Fibroblast of skin of right quadriceps (primary cell): ENCODE data around the gene MANEA.
A peak's percentile ranks its signal among the peaks of the same experiment; 100 is the strongest.
"Not testable (repeated sequence)": the region's sequence is repeated elsewhere in the genome, so short reads cannot be mapped to it uniquely, and the experiment has no call there.

Experiments
- DNase-seq: peaks from one replicate; pipeline ENCODE4 v3.0.0-alpha.2; 2013

Gene MANEA, protein sequence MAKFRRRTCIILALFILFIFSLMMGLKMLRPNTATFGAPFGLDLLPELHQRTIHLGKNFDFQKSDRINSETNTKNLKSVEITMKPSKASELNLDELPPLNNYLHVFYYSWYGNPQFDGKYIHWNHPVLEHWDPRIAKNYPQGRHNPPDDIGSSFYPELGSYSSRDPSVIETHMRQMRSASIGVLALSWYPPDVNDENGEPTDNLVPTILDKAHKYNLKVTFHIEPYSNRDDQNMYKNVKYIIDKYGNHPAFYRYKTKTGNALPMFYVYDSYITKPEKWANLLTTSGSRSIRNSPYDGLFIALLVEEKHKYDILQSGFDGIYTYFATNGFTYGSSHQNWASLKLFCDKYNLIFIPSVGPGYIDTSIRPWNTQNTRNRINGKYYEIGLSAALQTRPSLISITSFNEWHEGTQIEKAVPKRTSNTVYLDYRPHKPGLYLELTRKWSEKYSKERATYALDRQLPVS

DNA sequence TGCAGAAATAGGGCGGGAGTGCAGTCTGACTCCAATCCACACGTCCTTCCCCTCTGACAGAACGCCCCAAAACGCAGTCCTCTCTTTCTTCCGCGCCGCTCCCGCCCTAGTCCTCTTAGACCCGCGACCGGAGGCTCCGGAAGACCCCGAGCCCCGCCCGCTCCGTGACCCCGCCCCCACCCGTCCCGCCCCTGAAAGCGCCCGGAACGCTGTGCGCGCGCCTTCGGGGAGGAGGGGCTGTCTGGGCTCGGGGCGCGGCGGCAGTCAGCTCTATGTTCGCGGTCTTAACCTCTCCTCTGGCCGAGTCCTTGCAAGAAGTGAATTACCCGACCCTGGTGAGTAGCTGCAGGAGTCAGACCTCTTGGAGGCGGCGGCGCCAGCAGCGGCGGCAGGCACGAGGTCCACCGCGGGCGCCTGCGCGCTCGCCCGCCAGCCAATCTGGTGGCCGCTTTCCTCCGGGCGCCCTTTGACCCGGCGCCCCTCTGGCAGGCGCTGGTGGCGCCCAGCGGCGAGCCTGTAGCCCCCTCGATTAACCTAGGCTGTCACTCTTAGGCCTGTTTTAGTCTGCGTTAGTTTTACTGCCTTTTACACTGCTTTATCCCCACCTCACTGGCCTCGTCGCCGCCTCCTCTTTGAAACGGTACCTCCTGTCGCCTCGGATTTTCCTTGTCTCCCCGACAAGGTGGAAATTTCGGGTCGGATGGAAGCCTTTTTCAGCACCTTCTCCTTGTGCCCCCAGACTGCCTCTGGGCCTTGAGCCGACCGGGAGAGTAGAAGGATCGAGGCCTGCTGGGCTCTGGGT lies at the start of gene MANEA:
Gene MANEA (plus strand): TSS at position 232 of the 802 bp plus-strand sequence. CDS start 8,905 bp downstream, outside the sequence.
- peak; percentile 86 for DNase-seq

DNA sequence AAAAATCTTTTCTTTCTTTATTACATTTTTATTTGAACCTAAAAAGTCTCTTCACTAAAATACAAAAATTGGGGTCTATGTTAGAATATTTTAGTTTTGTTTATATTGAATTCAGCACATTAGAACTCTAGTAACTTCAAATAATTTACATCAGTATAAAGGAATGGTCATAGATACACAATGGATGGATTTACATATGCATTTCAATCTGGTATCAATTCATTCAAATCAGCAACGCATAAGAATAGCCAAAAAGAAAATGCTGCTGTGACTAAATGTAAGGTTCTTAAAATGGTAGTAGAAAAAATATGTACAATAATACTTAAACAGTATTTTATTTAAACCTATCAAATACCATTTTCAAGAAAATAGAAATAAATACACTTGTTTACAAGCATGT lies 47.6 kb upstream of the MANEA start:
- DNase-seq = no peak

DNA sequence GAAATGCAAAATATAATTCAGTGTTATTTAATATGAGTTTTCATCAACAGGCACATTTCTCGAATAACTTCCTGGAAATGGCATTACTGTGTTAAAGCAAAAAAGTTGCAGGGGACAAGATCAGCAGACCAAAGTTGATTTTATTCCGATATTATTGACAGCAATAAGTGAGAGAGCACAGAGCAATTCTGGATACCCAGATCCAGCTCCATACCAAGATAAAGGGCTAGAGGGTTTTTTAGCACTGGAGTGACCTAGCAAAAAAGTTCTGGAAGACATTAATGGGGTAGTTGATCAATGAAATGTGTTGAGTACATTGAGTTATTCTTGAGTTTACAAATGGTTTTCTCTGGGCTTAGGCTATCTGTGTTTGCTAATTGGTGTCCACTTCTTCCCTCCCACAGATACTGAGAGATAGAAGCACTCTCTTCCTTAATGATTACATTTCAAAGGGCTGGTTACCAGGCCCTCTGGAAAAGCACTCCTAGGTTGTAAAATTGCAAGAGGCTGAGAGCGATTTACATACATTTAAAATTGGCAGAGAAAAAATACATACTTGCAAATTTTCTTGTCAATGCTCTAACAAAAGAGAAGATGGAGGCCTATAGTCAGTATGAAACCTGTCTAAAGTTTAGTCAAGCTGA lies 47.0 kb upstream of the MANEA start:
- DNase-seq = no peak

DNA sequence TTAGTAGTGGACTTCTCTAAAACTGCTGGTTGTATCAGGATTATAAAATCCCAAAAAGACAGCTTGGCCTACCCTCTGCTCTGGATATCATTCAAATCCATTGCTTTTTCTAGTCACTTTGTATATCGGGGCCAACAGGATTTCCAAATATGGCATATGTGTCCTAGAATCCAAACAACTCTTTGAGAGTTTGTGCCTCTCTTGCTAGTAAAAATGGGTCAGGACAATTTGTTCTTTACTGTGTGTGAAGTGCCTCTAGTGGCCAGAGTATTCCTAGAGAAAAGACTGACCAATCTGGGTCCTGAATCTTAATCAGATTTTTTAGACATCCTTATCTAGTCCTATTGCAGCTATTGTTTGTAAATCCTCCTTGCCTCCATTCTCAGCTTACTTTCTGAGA lies 33.5 kb upstream of the MANEA start:
- no peak for DNase-seq

DNA sequence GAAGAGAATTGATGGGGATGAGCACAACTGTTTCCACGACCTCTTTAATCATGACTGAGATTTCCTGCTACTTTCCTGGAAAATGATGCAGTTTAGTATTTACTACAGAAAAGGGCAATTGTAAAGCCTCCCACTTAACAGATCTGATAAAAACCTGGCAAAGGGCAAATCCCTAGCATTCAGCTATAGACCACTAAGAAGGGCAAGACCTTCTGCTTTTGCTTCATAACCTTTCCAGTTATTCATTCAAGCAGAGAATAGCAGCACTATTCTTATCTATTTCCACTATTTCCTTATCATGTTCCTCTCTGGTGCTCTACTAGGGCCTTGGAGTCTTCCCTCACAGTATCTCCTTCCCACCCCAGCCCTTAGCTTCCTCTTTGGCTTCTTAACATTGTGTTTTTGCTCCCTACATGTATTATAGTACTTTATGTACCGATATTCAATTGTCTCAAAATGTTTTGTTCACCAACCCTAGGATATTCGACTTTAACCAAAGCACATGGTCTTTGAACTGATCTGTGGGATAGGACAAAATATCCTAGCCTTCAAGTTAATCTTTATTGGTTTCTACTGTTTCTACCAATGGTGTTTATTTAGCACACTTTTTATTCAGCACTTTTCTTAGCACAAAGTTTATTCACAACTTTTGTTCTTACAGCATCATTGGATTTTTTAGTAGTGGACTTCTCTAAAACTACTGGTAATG lies 32.7 kb upstream of the MANEA start:
- DNase-seq = no peak

DNA sequence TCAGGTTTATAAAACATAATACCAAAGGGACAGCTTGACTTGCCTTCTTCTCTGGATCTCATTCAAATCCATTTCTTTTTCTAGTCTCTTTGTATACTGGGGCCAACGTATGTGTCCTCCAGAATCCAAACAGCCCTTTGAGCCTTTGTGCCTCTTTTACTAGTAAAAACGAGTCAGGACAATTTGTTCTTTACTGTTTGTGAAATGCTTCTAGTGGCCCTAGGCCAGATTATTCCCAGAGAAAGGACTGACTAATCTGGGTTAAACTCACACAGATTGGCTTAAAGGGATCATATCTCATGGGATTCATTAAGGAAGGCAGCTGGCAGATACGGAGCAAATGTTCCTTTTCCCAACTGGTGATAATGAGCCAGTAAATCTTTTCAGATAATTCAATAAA lies 32.1 kb upstream of the MANEA start:
- DNase-seq = no peak

DNA sequence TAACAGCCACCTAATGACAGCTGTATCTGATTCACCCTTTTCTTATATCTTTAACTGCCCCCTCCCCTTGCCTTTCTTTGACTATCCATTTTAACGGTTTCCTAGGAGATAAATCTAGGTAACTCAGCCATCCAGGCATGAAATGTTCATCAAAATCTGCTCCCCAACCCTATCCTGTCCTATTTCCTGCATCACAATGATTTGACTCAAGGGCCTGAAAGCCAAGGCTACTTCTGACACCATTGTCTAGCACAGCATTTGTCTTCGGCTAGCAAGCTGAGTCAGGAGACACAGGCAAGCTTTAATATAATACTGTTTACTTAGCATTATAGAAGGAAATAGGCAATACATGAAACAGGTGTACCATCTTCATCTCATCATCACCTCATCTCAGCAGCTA lies 31.6 kb upstream of the MANEA start:
- no peak for DNase-seq

DNA sequence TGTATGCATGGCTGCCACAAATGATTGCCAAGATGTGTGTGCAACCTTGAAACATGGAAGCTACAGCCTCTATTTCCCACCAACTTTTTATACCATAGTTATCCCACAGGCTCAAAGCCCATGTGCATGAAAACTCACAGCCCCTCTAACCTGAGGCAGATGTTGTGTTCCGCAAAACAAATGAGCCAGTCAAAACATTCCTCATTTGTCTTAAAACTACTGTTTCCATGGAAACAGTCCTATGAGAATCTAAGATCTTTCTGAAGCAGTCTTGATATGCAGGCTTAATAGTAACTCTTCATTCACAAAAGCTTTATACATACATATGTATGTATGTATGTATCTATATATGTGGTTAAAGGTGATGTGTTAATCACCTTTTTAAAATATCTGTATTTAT lies 31.2 kb upstream of the MANEA start:
- no peak for DNase-seq

DNA sequence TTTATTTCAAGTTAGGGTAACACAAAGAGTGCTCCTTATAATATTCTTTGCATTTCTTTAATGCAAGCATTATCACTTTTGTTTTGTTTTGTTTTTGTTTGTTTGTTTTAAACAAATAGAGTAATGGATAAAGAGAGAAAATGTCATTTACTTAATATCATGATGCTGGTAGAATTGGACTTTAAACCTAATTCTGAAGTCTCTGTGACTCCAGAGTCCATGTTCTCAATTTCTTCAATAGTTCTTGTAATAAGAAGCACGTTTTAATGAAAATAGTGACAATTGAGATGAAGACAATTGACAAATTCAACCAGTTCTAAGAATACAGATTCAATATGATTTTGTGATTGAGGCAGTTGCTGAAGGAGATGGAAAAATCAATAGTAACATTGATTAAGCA lies 30.3 kb upstream of the MANEA start:
- DNase-seq = no peak

DNA sequence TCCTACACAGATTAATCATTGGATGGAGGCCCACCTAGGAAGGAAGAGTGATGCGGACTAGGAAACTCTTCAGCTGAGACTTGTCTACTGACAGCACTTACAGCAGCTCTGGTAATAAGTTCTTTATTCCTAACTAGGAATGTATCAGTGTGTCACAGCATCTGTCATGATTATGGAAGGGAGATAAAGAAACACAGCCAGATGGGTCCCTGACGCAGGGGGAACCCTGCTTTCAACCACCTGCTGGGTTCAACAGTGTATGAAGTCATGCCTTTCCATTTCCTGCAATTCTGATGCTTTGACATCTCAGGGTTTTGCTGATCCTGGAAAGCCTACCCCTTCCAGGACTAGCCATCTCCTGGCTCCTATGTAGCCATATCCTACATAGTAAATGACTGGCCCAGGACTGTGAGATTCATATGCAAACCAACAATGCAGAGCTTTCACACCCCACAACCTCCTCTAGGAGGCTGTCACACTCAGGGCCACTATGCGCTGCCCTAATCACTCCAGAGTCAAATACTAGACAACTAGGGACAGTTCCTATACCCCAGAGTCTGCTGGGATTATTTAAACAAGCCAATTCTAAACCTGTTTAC lies 29.0 kb upstream of the MANEA start:
- DNase-seq = no peak

DNA sequence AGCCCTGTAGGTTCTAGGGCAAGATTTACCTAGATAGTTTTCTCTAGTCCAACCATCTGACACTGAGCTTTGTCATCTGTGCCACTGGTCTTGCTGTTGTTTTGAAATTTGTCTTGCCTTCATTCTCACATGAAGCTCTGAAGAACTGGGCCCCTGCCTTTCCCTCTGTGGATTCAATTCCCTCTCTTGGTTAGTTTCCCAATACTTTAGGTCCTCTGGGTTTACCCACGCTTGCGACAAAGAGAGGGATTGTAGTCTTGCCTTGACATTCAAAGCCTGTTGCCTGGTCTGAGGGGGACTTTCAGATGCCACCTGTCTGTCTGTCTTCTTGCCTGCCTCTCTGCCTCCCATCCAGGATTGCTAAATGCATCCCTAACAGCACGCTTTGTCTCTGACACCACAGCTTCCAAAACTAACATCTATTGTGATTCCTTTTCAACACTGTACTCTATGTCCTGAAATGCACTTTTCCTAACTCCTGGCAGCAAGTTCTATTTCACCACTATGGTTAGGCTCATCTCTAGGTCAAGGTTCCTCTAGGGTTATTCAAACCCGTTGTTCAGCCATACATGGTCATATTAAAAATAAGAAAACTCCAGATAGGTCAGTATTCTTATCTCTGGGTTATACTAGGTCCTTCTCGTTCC lies 25.5 kb upstream of the MANEA start:
- no peak for DNase-seq

DNA sequence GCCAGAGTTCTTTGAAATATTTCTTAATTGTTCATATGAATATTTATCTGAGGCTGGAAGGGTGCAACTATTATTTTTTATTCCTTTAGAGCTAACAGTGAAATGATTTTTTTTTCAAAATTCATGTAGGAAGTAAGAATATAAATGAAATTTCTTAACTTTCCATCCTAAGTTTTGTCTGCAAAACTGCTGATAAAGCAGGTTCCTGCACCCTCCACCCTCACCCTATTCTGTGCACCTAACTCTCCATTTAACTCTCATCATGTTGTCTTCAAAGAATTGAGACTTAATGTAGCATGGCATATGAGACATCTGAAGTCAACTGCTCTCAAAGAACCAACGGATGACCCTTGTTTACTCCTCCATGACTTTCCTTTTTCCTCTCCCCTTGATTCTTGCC lies 23.5 kb upstream of the MANEA start:
- no peak for DNase-seq

DNA sequence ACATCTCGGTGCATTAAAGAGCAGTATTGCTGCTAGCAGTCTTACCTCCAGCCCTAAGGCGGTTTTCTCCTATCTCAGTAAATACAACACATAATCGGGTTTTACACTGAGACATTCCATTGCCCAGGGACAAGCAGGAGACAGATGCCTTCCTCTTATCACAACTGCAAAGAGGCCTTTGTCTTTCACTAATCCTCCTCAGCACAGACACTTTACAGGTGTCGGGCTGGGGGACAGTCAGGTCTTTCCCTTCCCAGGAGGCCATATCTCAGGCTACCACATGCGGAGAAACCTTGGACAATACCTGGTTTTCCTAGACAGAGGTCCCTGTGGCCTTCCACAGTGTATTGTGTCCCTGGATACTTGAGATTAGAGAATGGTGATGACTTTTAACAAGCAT lies 16.4 kb upstream of the MANEA start:
- not testable (repeated sequence) for DNase-seq

DNA sequence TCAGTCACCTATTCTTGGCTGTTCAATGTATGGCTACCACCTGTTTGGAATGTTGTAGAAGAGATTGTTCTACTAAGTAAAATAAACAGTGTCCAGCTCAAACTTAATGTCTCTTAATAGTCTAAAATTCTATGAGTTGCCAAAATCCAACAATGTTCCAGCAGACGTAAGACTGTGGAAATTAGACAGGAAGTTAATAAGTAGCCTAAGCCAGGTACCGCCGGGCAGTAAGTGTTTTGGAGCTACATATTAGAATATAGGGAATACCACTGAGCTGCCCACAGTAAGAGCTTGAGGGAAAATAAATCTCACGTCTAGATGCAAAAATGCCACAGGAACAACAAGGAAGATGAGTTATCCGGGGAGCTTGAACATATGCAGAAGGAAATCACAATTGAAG lies 7.8 kb upstream of the MANEA start:
- DNase-seq = no peak

DNA sequence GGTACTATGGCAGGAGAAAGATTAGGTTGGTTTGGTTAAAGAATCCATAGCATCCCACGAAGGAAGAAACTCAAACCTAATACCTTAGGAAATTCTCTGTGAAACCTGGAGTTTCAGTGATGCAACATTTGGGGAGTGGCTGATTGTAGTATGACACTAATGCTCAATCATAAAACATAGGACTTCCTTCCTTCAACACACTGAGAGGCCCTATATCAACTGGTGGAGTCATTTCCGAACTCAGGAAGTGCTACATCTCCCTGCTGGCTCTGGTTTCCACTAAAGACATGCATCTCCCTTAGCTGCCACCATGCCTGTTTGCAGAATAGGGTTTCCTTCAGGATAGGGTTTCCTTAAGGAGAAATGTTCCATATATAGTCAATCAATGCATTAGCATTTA lies 5.2 kb upstream of the MANEA start:
- no peak for DNase-seq

DNA sequence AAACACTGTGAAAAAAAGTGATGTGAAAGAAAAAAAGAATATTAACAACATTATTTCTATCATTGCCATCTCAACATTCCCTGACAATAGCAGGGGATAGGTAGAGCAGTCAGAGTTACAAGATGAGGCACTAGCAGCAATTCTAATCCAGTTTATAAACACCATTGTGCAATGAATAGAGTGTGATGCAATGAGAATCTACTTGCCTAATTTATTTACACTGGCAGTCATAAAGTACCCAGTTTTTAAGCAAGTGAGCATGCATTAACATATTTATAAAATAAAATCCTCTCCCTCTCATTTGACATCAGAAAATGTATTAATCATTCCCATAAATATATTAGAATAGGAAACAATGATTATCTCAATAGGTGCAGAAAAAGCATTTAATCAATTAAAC lies 2.5 kb upstream of the MANEA start:
- peak; percentile 20 for DNase-seq

DNA sequence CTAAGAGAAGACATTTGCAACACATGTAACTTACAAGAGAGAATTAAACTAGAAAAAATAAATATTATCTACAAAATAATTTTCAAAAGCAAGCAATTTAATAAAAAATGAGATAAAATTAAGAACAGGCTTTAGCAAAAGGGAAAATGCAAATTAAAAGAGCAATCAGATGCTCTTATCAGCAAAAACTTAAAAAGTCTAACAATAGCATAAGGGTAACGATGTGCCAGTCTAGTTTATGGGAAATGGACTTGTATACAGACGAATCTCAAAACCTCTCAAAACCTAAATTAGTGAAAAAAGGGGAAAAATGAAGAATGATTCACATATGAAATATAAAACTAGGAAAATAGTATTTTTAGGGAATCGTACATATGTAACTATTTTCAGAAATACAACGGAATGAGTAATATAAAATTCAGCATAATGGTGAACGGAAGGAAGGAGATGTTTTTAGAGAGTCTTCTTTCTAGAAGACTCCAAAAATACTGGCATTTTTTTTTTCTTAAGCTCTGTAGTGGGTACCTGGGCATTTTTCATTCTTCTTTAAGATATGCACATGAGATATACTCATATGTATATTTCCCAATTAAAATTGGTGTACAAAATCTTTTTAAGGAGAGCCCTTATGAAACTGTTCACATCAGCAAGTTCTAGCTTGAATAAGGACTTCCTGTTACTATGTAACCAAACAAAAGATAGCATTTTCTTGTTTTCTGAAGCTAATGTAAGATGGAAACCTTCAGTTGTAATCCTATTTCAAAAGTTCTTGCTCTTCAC lies 927 bp upstream of the MANEA start:
- DNase-seq = peak; percentile 5

DNA sequence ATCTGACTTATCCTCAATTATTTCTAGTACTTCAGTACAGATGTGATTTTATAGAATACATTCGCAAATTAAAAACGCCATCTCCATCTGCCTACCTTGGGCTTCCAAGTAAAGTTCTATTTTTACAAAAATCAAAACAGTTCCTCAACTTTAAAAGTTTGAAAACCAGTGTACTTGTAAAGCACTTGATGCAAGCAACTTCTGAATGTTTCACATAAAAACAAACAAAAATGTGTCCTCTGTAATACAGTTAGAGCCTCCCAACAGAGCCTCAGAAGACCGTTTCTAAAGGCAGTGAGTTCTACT lies 384 bp upstream of the MANEA start:
- no peak for DNase-seq

DNA sequence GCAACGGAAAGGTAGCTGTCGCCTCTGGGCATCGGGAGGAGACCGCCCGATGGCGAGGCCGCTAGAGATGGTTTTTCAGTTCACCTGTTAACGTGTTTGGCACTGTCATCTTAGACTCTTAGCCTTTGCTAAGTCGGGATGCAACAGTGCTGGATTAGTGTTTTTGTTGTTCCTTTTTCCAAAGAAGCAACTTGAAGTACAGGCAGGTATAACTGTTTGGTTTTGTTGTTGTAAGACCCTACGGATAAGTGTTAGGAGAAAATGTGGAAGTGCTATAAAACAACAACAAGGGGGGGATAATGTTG lies 723 bp downstream of the MANEA start:
- no peak for DNase-seq

DNA sequence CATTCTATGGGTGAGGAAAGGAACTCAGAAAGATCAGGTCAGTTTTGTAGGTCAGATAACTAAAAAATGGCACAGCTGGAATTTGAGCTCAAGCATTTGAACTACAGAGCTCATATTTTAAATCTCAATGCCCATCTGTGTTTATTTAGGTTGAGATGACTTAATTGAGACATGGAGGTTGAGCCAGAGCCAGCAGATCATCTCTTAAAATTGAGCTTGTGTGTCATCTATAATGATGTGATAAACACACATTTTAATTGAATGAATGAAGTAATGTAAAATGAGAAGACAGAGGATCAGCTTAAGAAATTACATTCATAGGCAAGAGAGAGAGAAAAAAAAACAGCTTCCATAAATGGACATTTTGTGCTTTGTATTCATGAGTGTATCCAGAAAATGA lies 3.7 kb downstream of the MANEA start:
- DNase-seq = peak; percentile 34

DNA sequence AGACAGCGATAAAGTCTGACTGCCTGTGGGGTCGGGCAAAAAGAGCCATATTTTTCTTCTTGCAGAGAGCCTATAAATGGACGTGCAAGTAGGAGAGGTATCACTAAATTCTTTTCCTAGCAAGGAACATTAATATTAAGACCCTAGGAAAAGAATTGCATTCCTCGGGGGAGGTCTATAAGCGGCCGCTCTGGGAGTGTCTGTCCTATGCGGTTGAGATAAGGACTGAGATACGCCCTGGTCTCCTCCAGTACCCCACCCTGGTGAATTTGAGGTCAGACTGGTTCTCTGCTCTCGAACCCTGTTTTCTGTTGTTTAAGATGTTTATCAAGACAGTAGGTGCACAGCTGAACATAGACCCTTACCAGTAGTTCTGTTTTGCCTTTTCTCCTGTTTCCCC lies 6.9 kb downstream of the MANEA start:
- DNase-seq = not testable (repeated sequence)

DNA sequence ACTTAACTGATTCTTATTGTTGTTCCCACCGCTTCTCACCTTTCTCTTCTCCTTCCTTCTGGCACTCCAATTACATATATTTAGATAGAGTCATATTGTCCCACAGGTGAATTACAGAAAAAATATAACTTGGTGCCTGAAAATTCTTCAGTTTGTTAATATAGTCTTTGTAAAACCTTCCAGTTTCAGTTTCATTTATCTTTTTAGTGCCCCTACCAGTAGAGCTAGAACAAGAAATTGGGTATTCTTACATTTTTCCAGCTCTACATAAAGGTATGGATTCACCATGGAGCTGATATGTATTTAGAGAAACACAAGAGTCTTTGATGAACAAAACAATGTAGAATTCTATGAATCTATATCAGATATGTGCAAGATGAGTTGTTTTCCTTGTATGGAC lies 10.7 kb downstream of the MANEA start:
- DNase-seq = no peak
